PC-3 (cell line): ENCODE measurements around the gene GPC5.
"Not testable (repeated sequence)": the region's sequence is repeated elsewhere in the genome, so short reads cannot be mapped to it uniquely, and the experiment has no call there.

Source experiments
- EZH2 ChIP-seq: fragments of 300-600 bp; sonication (generic); IDR thresholded peaks from one replicate; pipeline ENCODE4 v1.6.1; 2017; ENCODE audit warnings: antibody characterized with exemption, mild to moderate bottlenecking, low read length; ENCODE audit not compliant: unreplicated experiment
- EZH2phosphoT487 ChIP-seq: fragments of 300-600 bp; sonication (generic); IDR thresholded peaks from 2 replicates; pipeline ENCODE4 v1.6.1; 2018; ENCODE audit warnings: mild to moderate bottlenecking, antibody characterized with exemption, low read length, borderline replicate concordance
- TF ChIP-seq, protein P1 (sequence below): fragments of 300-600 bp; sonication (generic); conservative IDR thresholded peaks from 2 replicates; pipeline ENCODE4 v1.5.1; 2017; ENCODE audit warnings: antibody characterized with exemption, low read depth, mild to moderate bottlenecking, low read length

GRCh38 chr13:92695827-92696226 is 1297.4 kb downstream of the GPC5 start:
- TF ChIP-seq EZH2phosphoT487, EZH2: not testable (repeated sequence)
- TF ChIP-seq, protein P1, sequence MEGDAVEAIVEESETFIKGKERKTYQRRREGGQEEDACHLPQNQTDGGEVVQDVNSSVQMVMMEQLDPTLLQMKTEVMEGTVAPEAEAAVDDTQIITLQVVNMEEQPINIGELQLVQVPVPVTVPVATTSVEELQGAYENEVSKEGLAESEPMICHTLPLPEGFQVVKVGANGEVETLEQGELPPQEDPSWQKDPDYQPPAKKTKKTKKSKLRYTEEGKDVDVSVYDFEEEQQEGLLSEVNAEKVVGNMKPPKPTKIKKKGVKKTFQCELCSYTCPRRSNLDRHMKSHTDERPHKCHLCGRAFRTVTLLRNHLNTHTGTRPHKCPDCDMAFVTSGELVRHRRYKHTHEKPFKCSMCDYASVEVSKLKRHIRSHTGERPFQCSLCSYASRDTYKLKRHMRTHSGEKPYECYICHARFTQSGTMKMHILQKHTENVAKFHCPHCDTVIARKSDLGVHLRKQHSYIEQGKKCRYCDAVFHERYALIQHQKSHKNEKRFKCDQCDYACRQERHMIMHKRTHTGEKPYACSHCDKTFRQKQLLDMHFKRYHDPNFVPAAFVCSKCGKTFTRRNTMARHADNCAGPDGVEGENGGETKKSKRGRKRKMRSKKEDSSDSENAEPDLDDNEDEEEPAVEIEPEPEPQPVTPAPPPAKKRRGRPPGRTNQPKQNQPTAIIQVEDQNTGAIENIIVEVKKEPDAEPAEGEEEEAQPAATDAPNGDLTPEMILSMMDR: not testable (repeated sequence)
